ENCODE measurements around the gene STARD8. TPM values are rescaled to one million over a fixed set of nuclear protein-coding genes. Genes with fewer than 3 reads are reported as not detected.
"Not testable (repeated sequence)": the region's sequence is repeated elsewhere in the genome, so short reads cannot be mapped to it uniquely, and the experiment has no call there.

STARD8 gene
- total RNA-seq, 1 experiment from 2014 or later: not detected

- no peak for DNase-seq
- no peaks in the 10 kb centered on the region for H3K79me2 ChIP-seq (ENCODE audit: low read length)
- no peaks in the 10 kb centered on the region for H3K27me3 ChIP-seq (ENCODE audit: low read length)
- H3K9me3 ChIP-seq (ENCODE audit: low read length): no peaks in the 10 kb centered on the region
- no peaks in the 10 kb centered on the region for H4K20me1 ChIP-seq (ENCODE audit: insufficient read depth, low read depth, low read length)
- H3K4me1 ChIP-seq (ENCODE audit: low read length): no peaks in the 10 kb centered on the region
- H3K4me3 ChIP-seq (ENCODE audit: low read length): no peak overlapping the region
- H3K9ac ChIP-seq (ENCODE audit: low read length): no peak overlapping the region
- H3K36me3 ChIP-seq (ENCODE audit: insufficient read depth, low read length): no peaks in the 10 kb centered on the region
- H3K9me2 ChIP-seq (replicated peaks; ENCODE audit: insufficient read depth, low read length): no peaks in the 10 kb centered on the region
- H3K27ac ChIP-seq (ENCODE audit: low read length): no peak overlapping the region
- H2AFZ ChIP-seq (ENCODE audit: low read length): no peak overlapping the region
- H3K4me2 ChIP-seq (ENCODE audit: low read depth, low read length, poor library complexity, severe bottlenecking): no peak overlapping the region
Observed at GRCh38 chrX:68725756-68726365, 78.4 kb downstream of the STARD8 start.

GRCh38 chrX:68726366-68726765 is 78.9 kb downstream of the STARD8 start:
- Histone ChIP-seq H3K4me3 (ENCODE audit: low read length) (no peak overlapping the region), H3K27me3 (ENCODE audit: low read length) (no peaks in the 10 kb centered on the region), H3K9ac (ENCODE audit: low read length) (no peak overlapping the region), H3K79me2 (ENCODE audit: low read length) (no peaks in the 10 kb centered on the region), H3K36me3 (ENCODE audit: insufficient read depth, low read length) (no peaks in the 10 kb centered on the region), H3K27ac (ENCODE audit: low read length) (no peak overlapping the region), H4K20me1 (ENCODE audit: insufficient read depth, low read depth, low read length) (no peaks in the 10 kb centered on the region), H3K4me2 (ENCODE audit: low read depth, low read length, poor library complexity, severe bottlenecking) (no peak overlapping the region), H3K9me3 (ENCODE audit: low read length) (no peaks in the 10 kb centered on the region), H3K4me1 (ENCODE audit: low read length) (no peaks in the 10 kb centered on the region), H3K9me2 (replicated peaks; ENCODE audit: insufficient read depth, low read length) (no peaks in the 10 kb centered on the region), H2AFZ (ENCODE audit: low read length) (no peak overlapping the region)
- DNase-seq: no peak

GRCh38 chrX:68727696-68728095 is 80.2 kb downstream of the STARD8 start:
- no peaks in the 10 kb centered on the region for H3K9me2 ChIP-seq (replicated peaks; ENCODE audit: insufficient read depth, low read length)
- no peak for DNase-seq
- H2AFZ ChIP-seq (ENCODE audit: low read length): no peak overlapping the region
- no peaks in the 10 kb centered on the region for H3K36me3 ChIP-seq (ENCODE audit: insufficient read depth, low read length)
- no peaks in the 10 kb centered on the region for H3K79me2 ChIP-seq (ENCODE audit: low read length)
- H3K4me1 ChIP-seq (ENCODE audit: low read length): no peaks in the 10 kb centered on the region
- no peaks in the 10 kb centered on the region for H3K27me3 ChIP-seq (ENCODE audit: low read length)
- H4K20me1 ChIP-seq (ENCODE audit: insufficient read depth, low read depth, low read length): no peaks in the 10 kb centered on the region
- H3K4me3 ChIP-seq (ENCODE audit: low read length): no peak overlapping the region
- H3K9me3 ChIP-seq (ENCODE audit: low read length): no peaks in the 10 kb centered on the region
- no peak overlapping the region for H3K27ac ChIP-seq (ENCODE audit: low read length)
- no peak overlapping the region for H3K4me2 ChIP-seq (ENCODE audit: low read depth, low read length, poor library complexity, severe bottlenecking)
- no peak overlapping the region for H3K9ac ChIP-seq (ENCODE audit: low read length)

GRCh38 chrX:68728186-68728585 is 80.7 kb downstream of the STARD8 start:
- Histone ChIP-seq H3K9me2 (replicated peaks; ENCODE audit: insufficient read depth, low read length) (no peaks in the 10 kb centered on the region), H4K20me1 (ENCODE audit: insufficient read depth, low read depth, low read length) (no peaks in the 10 kb centered on the region), H3K36me3 (ENCODE audit: insufficient read depth, low read length) (no peaks in the 10 kb centered on the region), H3K9ac (ENCODE audit: low read length) (no peak overlapping the region), H3K4me1 (ENCODE audit: low read length) (no peaks in the 10 kb centered on the region), H3K4me3 (ENCODE audit: low read length) (no peak overlapping the region), H3K27ac (ENCODE audit: low read length) (no peak overlapping the region), H3K27me3 (ENCODE audit: low read length) (no peaks in the 10 kb centered on the region), H3K4me2 (ENCODE audit: low read depth, low read length, poor library complexity, severe bottlenecking) (no peak overlapping the region), H3K9me3 (ENCODE audit: low read length) (no peaks in the 10 kb centered on the region), H3K79me2 (ENCODE audit: low read length) (no peaks in the 10 kb centered on the region), H2AFZ (ENCODE audit: low read length) (no peak overlapping the region)
- DNase-seq: no peak

GRCh38 chrX:68731254-68731653 is 83.8 kb downstream of the STARD8 start:
- Histone ChIP-seq H3K79me2 (ENCODE audit: low read length) (no peaks in the 10 kb centered on the region), H3K4me2 (ENCODE audit: low read depth, low read length, poor library complexity, severe bottlenecking) (no peak overlapping the region), H3K27me3 (ENCODE audit: low read length) (no peaks in the 10 kb centered on the region), H3K9ac (ENCODE audit: low read length) (no peak overlapping the region), H3K4me1 (ENCODE audit: low read length) (no peaks in the 10 kb centered on the region), H3K9me2 (replicated peaks; ENCODE audit: insufficient read depth, low read length) (no peaks in the 10 kb centered on the region), H4K20me1 (ENCODE audit: insufficient read depth, low read depth, low read length) (no peaks in the 10 kb centered on the region), H3K36me3 (ENCODE audit: insufficient read depth, low read length) (no peaks in the 10 kb centered on the region), H3K4me3 (ENCODE audit: low read length) (no peak overlapping the region), H3K9me3 (ENCODE audit: low read length) (no peaks in the 10 kb centered on the region), H3K27ac (ENCODE audit: low read length) (no peak overlapping the region), H2AFZ (ENCODE audit: low read length) (no peak overlapping the region)
- no peak for DNase-seq

- H4K20me1 ChIP-seq (ENCODE audit: insufficient read depth, low read depth, low read length): no peaks in the 10 kb centered on the region
- H3K9me3 ChIP-seq (ENCODE audit: low read length): no peaks in the 10 kb centered on the region
- H3K36me3 ChIP-seq (ENCODE audit: insufficient read depth, low read length): no peaks in the 10 kb centered on the region
- no peaks in the 10 kb centered on the region for H3K9me2 ChIP-seq (replicated peaks; ENCODE audit: insufficient read depth, low read length)
- no peak overlapping the region for H3K9ac ChIP-seq (ENCODE audit: low read length)
- DNase-seq: peak; percentile 89
- no peak overlapping the region for H3K27ac ChIP-seq (ENCODE audit: low read length)
- no peak overlapping the region for H2AFZ ChIP-seq (ENCODE audit: low read length)
- H3K4me2 ChIP-seq (ENCODE audit: low read depth, low read length, poor library complexity, severe bottlenecking): no peak overlapping the region
- H3K4me1 ChIP-seq (ENCODE audit: low read length): no peaks in the 10 kb centered on the region
- H3K79me2 ChIP-seq (ENCODE audit: low read length): no peaks in the 10 kb centered on the region
- H3K27me3 ChIP-seq (ENCODE audit: low read length): no peaks in the 10 kb centered on the region
- H3K4me3 ChIP-seq (ENCODE audit: low read length): no peak overlapping the region
Observed at GRCh38 chrX:68732906-68733493, 85.5 kb downstream of the STARD8 start.

GRCh38 chrX:68735266-68735665 is 87.8 kb downstream of the STARD8 start:
- Histone ChIP-seq H3K4me3 (ENCODE audit: low read length) (no peak overlapping the region), H4K20me1 (ENCODE audit: insufficient read depth, low read depth, low read length) (no peaks in the 10 kb centered on the region), H3K27ac (ENCODE audit: low read length) (no peak overlapping the region), H3K36me3 (ENCODE audit: insufficient read depth, low read length) (no peaks in the 10 kb centered on the region), H3K9ac (ENCODE audit: low read length) (no peak overlapping the region), H2AFZ (ENCODE audit: low read length) (no peak overlapping the region), H3K79me2 (ENCODE audit: low read length) (no peaks in the 10 kb centered on the region), H3K9me2 (replicated peaks; ENCODE audit: insufficient read depth, low read length) (no peaks in the 10 kb centered on the region), H3K9me3 (ENCODE audit: low read length) (no peaks in the 10 kb centered on the region), H3K4me2 (ENCODE audit: low read depth, low read length, poor library complexity, severe bottlenecking) (no peak overlapping the region), H3K27me3 (ENCODE audit: low read length) (no peaks in the 10 kb centered on the region), H3K4me1 (ENCODE audit: low read length) (no peaks in the 10 kb centered on the region)
- no peak for DNase-seq

- not testable (repeated sequence) for H3K4me2 ChIP-seq (ENCODE audit: low read depth, low read length, poor library complexity, severe bottlenecking); H3K9me2 ChIP-seq (replicated peaks; ENCODE audit: insufficient read depth, low read length); H3K9ac ChIP-seq (ENCODE audit: low read length); H3K27ac ChIP-seq (ENCODE audit: low read length); H3K79me2 ChIP-seq (ENCODE audit: low read length); H3K27me3 ChIP-seq (ENCODE audit: low read length); H3K36me3 ChIP-seq (ENCODE audit: insufficient read depth, low read length); H3K4me3 ChIP-seq (ENCODE audit: low read length); H3K9me3 ChIP-seq (ENCODE audit: low read length); H3K4me1 ChIP-seq (ENCODE audit: low read length); DNase-seq; H2AFZ ChIP-seq (ENCODE audit: low read length); H4K20me1 ChIP-seq (ENCODE audit: insufficient read depth, low read depth, low read length)
Observed at GRCh38 chrX:68741864-68742263, 94.4 kb downstream of the STARD8 start.

Measured in Karpas-422 (cell line).